NCI-H446 treated with DMSO at 0.1 percent for 48 hours (cell line): ENCODE results near the gene CYTH1.

Source experiments
- DNase-seq: peaks from one replicate; lab custom pipeline; 2025; lab: John Stamatoyannopoulos, UW

The CYTH1 gene

DNA sequence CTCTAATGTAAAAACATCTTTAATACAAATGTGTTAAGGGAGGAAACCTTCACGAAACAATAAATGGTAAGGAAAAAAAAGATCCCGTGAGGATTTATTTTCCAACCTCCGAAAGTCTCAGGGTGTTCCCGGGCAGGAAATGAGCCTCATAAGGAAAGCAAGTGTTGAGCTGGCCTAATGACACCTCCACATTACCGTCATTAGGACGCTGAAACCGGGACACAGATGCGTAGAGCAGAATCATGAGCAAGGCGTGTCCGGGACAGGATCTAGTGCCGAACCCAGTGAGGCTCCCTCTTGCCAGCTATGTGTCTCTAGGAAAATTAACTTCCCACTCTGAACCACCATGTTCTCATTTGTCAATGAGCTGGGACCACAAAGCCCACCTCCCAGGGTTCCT is 22.7 kb upstream of the CYTH1 start:
- DNase-seq, result no peak

DNA sequence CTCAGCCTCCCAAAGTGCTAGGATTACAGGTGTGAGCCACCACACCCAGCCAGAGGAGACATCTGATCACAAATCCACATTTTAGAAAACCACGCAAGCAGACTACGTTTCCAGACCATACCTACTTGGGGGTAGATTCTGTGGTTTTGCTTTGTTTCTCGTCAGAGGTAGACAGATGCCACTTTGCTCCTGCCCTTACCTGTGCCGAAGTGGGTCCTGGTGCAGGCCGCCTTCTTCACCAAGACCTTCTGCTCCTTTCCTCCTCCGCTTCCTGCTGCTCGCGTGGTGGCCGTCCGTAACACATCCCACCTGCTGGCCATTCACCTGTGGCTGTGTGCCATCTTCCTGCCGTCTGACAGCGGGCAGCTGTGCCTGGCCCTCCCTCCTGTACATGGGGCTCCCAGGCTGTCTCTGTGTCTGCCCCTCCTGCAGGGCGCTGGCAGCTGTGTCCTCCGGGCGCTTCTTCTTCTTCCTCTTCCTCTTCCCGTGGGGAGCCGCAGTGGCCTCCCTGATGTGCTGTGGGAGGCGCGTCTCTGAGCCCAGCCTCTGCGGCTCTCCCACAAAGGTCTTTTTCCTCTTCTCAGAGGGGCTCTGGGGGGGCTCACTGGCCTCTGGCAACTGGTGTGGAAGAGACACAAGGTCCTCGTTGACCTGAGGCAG is 21.2 kb upstream of the CYTH1 start:
- no peak for DNase-seq

DNA sequence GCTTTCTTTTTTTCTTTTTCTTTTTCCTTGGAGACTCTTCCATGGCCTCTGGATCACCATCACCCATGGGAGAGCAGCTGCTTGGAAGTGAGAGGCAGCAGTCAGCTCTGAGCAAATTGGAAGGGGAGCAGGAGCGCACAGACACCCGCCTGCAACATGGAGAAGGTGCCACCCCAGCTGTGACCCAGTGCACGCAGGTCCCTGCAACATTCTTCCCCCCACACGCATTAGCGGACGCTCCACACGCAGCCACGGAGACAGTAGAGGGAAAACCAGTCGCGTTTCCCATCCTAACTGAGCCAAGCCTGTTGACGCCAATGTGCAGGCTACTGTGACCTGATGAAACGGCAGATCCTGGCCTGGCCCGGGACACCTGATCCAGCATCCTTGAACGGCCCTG is 20.4 kb upstream of the CYTH1 start:
- DNase-seq, result no peak

DNA sequence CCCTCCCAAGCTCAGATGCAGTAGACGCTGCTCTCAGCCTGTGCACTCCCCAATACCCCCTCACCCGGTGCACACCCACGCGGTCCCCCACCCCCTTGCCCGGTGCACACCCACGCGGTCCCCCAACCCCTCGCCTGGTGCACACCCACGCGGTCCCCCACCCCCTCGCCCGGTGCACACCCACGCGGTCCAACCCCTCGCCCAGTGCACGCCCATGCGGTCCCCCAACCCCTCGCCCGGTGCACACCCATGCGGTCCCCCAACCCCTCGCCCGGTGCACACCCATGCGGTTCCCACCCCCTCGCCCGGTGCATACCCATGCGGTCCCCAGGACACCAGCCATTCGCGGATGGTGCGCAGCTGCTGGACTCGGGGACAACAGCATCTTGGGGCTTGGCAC is 19.9 kb upstream of the CYTH1 start:
- DNase-seq, result no peak

DNA sequence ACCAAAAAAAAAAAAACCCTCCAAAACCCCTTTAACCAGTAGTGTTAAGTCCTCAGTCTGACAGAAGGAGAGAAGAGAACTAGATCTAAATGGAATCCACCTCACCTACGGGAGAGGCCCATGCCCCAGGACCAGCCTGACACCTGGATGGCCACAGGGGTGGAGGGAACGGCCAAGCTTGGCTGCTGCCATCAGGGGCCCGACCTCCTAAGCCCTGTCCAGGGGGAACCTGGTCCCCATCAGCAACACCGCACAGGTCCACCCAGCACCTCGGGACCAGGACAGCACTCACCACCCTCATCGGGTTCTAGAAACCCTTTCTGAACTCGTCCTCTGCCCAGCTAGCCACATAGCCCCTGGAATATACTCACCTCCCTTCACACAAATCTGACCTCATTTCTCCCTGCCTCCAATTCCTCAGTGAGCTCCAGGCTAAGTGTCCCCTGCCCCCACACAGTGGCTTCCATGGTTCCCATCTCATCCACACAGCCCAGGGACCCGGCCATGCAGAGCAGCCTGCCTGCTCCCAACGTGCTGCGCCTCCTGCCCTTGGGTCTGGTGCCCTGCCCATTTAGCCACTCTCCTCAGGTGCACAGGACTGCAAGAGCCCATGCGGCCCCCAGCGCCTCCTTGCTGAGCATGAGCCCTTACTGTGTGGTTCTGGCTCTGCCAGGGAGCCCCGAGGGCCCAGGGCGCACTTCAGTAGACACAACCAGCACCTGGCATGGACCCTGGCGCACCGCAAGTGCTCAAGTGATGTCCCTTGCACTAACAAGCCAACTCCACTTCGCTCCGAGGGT is 18.3 kb upstream of the CYTH1 start:
- DNase-seq, result no peak

GRCh38 chr17:78798695-78799559 is 16.9 kb upstream of the CYTH1 start:
- DNase-seq, result no peak

DNA sequence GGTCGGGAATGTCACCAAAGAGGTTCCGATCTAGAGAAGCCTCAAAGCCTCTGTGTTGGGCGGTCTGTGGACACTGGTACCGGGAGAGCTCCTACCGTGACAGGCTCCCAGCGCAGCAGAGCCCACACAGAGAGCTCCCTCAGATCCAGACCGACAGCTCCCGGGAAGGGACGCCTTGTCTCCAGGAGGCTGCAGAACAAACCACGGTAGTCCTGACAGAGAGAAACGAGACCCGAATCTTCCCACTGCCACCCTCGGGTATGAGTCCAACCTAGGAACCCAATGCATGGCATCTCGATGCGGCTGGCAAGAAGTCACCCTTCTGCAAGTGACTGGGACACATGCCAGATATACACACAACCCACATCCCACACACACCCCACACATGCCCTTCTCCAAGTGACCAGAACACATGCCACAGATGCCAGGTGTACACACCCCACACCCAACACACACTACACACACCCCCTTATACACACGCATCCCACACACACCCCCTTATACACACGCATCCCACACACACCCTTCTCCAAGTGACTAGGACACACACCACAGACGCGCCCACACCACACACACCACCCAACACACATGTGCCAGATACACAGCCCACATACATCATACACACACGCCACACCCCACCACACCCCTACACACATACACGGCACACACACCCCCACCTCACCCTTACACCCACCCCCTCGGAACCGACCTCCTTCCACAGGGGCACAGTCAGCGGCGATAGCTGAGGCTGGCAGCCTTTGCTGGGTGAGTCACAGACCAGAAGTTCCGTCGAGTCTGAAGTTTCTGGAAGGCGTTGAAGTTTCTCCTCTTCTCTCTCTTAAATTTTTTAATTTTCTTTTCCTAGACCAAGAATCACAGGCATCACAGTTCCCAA is 15.9 kb upstream of the CYTH1 start:
- no peak for DNase-seq

- DNase-seq, result no peak
Observed at GRCh38 chr17:78797213-78797612, 15.1 kb upstream of the CYTH1 start.

DNA sequence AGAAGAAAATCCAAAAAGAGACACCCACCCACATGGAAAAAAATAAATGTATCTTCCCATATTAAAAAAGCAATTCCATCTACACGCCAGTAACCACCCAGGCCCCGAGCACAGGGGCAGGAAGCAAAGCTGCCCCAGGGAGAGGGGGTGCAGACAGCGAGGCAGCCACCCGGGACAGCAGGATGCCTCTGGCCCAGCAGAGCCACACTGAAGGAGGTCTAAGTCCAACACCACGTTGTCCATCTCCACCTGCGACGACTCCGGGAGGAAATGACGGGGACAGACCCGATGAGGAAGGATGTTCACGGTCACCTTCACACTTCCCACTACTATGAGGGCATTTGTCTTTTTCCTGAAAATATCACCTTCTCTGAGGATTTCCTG is 14.4 kb upstream of the CYTH1 start:
- DNase-seq, result no peak

- DNase-seq, result no peak
Observed at GRCh38 chr17:78795861-78796516, 13.9 kb upstream of the CYTH1 start.

GRCh38 chr17:78794864-78795640 is 13.0 kb upstream of the CYTH1 start:
- no peak for DNase-seq

DNA sequence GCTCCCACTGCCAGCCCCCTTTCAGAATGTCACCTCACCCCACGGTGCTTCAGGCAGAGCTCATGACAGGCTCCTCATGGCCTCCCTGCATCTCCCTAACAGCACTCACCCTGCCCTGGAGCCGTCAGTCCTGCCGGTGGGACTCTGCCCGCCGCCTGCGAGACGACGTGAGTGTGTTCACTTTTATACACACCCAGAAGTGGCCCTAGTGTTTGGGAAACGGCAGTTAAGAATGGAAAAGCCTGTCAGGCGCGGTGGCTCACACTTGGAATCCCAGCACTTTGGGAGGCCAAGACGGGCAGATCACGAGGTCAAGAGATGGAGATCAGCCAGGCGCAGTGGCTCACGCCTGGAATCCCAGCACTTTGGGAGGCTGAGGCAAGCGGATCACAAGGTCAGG is 12.3 kb upstream of the CYTH1 start:
- no peak for DNase-seq

- DNase-seq, result no peak
Observed at GRCh38 chr17:78793968-78794367, 11.9 kb upstream of the CYTH1 start.

DNA sequence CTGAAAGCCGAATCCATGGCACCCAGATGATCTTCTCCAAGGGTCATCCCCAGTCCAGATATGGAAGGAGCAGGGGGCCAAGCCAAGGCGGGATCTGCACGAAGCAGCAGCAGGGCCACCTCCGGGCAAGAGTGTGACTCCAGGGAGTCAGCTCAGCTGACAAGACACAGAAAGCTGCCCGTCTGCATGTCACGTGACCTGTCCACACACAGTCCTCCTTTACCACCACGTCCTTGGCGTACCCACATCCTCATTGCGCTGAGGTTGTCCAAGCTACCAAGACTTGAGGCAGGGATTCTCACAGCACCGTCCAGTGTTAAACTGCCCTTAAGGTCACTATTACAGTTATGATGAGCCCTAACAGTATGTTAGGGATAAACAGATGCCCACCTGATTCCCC is 11.3 kb upstream of the CYTH1 start:
- no peak for DNase-seq

- DNase-seq, result no peak
Observed at GRCh38 chr17:78791840-78792709, 10.0 kb upstream of the CYTH1 start.

DNA sequence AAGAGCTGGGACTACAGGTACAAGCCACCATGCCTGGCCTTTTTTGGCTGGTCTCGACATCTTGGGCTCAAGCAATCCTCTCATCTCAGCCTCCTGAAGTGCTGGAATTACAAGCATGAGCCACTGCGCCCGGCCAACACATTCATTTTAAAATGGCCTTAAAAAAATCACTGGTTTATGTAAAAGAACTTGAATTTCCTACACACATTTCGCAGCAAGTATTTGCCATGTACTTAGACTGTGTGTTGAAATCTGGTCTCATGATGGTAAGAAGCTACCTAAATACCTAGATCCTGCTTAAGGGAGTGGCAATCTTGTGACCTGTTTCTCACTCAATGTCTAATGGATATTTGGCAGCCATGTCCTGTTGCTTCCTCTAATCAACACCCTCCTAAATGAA is 8.5 kb upstream of the CYTH1 start:
- DNase-seq, result no peak

- peak; percentile 81 for DNase-seq
Observed at GRCh38 chr17:78789663-78790181, 7.6 kb upstream of the CYTH1 start.

DNA sequence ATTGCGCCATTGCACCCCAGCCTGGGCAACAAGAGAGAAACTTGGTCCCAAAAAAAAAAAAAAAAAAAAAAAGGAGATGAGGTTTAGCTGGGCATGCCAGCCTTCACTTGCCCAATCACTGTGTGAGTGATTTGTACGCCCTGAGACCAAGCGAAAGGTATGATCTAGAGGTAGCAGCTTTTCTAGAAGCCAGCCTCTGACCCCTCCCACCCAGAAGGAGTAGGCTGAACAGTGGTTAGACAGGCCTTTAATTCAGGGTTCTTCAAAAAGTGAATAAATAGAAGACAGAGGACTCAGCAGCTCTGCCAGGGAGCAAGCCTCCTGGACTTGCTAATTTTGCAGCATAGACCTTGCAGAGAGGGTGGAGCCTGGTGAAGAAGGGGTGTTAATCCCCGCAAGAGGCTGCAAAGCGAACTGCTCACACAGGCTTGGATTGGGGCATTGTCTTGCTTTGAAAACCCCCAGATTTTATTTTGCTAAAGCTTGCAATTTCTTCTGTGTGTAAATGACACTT is 7.1 kb upstream of the CYTH1 start:
- no peak for DNase-seq

GRCh38 chr17:78788451-78788850 is 6.4 kb upstream of the CYTH1 start:
- no peak for DNase-seq
